Activated CD8-positive, alpha-beta memory T cell treated with anti-CD3 and anti-CD28 coated beads, Interleukin-2, amount 50 U/mL, for 48 hours (primary cell): ENCODE results near the gene SEMA5A.

ENCODE experiments used
- DNase-seq: peaks from one replicate; pipeline ENCODE4 v3.0.0-alpha.2; 2020

SEMA5A gene

DNA sequence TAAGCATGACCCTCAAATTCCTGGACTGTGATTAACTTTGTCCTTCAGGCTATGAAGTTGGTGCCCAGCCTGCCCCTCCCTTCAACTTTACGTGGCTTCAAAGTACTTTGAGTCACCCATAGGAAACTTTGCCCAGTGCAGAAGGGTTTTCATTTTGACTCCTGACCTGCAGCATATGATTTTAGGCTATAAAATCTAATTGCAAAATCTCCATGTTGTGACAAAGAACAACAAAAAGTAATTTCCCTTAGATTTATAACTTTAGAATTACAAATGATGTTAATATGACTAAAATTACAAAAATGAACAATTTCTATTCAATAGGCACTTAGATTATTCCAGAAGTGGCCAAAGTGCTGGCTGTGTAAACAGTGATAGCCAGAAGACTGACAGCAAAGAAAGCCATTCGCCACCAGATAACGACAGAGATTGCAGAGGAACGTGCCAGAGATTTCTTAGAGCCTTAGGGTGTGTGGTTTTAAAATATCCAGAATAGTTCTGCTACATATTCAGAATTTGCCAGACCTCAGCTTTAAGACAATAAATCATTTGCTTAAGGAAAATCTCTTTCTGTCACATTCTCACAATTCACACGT, 197.4 kb downstream of the SEMA5A start:
- DNase-seq, result no peak

DNA sequence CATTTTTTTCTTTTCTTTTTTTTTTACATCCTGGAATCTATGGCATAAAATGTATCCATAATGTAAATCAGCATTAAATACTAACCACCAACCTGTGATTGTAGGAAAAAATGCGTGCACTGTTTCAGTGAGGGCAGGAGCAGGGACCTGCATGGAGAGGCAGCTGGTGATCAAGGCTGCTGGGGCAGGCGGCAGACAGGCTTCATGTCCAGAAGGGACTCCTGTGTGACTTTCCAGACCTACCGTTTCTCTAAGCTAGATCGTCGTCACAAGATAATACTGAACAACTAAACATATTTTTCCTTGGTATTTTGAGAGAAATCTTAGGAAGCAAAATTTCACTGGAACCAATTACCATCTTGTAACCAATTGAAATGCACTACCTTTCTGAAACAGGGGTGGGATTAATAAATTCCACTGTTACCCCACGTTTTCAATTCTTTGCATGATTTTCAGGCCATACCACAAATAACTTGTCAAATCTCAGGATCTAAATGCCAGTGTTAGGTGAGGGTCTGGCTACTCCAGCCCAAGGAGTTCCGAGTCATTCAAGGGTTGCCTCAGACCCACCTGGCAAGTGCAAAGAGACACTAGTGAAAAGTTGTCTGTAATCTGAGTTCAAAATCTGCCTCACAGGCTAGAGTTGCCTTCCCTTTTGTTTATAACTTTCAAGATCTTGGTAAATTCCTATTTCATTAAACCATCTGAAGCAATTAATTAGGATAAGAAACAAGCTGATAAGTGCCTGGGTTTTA, 198.2 kb downstream of the SEMA5A start:
- no peak for DNase-seq

DNA sequence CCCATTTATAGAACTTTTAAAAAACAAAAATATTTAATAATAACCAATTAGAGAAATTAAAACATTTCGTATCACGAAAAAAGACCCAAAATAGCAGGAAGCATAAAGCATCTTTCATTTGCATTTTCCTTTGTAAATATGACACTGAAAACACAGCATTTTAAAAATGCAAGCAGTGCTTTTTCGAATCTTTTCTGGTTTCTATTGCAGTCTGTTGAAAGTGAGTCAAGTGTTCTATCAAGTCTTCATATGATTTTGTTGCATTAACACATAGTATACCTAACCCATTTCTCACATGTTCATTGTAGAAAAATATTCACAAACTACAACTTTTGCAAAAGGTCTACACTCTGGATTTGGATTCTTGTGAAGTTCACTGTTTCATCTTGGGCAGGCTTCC, 198.8 kb downstream of the SEMA5A start:
- no peak for DNase-seq

- no peak for DNase-seq
These were observed 201.1 kb downstream of the SEMA5A start for GRCh38 chr5:9344751-9345240.

DNA sequence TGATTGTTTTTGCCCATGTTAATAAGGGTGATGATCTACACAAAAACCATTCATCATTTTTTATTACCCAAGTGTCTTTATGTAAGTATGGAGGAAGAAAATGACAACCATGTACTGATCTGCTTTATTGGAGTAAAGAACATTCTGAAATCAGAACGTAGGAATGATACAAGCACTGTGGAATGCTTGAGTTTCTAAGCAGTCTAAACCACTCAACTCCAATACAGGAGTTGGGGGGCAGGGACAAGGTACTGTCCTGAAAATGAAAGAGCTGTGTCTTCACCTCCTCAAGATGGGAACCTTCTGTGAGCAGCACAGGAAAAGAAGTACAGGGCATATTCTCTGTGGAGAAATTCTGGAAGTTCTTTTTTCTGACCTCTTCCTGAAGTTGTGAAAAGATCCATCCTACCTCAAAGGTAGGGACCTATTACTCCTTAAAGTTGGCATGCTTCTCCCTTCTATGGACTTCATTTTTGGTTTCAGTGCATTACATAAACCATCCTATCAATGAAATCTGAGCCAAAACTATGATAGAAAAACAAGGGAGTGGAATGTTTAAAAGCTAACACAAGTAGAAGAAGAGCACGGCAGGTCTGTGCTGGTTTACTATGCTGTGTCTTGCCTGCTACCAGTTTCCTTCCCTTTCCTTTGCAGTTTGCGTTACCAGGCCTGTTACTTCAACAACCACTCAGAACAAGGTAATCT, 202.6 kb downstream of the SEMA5A start:
- DNase-seq, result no peak

- no peak for DNase-seq
These were observed 203.6 kb downstream of the SEMA5A start for GRCh38 chr5:9342161-9342787.

GRCh38 chr5:9340085-9340484, 205.8 kb downstream of the SEMA5A start:
- DNase-seq, result no peak

- no peak for DNase-seq
These were observed 206.6 kb downstream of the SEMA5A start for GRCh38 chr5:9339206-9339818.

- DNase-seq, result no peak
These were observed 207.1 kb downstream of the SEMA5A start for GRCh38 chr5:9338796-9339195.

DNA sequence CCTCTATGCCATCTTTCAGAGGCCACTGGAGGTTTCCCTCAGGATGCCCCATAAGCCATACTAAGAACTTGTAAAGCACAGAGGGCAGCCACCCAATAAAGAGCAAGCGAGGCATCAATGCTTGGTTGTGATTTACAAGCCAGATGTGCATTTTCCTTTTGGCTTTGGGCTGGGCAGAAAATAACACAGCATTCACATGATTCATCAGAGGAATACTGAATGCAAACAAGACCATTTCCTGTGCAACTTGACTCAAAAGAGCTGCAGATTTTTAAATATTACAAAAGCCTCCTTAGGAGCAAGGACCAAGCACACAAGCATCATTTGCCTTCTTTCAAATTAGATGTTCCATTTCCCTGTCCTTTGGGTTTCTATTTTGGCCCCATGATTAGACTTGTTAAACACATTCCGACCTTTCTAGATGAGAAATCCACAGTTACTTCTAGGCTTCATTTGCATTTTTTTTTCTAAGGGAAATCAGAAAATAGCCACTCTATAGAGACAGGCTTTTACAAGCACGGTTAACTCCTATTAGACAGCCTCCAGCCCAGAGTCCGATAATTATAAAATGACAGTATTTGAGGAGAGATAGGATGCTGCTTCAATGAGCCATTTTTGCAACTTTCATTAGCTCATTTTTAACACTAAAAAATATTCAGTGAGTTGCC, 207.8 kb downstream of the SEMA5A start:
- no peak for DNase-seq

DNA sequence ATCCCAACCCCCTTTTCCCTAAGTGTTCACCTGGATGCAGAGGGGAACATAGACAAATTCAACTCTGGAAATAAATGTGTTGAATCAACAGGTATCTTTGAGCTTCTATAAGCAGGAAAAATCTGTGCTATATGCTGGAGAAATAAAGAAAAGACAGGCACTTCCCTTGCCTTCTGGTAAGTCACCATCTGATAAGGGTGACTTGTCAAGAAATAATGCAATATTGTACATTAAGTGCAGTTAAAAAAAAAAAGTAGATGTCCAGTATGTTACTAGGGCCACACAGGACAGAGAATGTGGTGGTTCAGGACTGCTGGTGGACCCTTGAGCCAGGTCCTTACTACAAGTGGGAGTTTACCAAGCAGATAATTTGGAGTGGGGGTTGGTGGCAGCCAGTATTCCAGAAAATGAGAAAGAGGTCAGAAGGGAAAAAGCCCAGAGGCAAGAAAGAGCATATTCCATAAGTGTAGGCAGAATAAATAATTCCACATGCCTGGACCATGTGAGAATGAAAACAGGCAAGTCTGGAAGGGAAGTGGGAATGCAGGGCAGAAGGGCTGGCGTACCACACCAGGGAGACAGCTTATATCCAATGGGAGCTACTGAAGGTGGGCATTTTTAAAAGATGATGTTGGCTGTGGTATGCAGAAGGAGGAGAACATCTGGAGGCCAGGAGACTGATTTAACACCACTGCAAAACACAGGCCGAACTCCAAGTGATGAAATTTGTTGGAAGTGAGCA, 209.9 kb downstream of the SEMA5A start:
- DNase-seq, result no peak

DNA sequence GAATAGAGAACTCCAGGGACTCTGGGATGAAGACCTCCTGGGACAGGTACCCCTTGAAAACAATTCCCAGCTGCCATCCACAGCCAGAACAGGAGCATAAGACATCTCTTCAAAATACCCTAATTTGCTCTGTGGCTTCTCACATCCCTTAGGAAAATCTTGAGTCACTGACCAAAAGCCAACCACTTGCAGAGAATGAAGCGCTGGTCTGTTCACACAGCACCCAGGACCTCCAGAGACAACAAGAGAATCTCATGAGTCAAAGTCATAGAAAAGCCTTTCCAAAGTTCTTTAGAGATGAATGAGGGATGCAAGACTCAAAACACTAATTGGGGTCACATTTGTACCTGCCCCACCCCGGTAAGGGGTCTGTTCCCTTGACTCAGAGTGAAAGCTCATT, 210.6 kb downstream of the SEMA5A start:
- no peak for DNase-seq

DNA sequence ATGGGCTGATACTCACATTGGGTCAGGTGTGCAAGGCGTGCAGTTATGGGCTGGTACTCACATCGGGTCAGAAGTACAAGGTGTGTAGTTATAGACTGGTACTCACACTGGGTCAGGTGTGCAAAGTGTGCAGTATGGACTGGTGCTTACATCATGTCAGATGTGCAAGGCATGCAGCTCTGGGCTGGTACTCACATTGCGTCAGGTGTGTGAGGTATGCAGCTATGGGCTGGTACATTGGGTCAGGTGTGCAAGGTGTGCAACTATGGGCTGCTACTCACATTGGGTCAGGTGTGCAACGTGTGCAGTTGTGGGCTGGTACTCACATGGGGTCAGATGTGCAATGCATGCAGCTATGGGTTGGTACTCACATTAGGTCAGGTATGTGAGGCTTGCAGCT, 213.8 kb downstream of the SEMA5A start:
- DNase-seq, result no peak

DNA sequence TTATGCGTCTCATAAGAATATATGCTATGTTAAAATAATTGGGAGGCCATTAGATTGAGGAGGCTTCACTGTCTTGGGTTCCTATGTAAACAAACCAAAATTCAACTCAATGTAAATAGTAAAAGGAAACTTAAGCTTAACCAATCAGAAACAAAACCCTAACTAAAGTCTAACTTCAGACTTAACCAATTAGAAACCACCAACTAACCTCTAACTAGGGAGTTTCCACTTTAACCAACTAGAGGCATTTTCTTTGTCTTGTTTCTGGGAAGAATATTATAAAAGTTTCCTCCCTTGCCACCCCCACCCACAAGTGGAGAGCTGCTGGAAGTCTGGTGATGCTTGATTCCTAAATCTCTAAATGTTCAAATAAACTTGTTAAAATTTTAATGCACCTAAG, 214.5 kb downstream of the SEMA5A start:
- no peak for DNase-seq

- no peak for DNase-seq
These were observed 216.8 kb downstream of the SEMA5A start for GRCh38 chr5:9329125-9329524.

- no peak for DNase-seq
These were observed 220.3 kb downstream of the SEMA5A start for GRCh38 chr5:9325549-9325948.

GRCh38 chr5:9324348-9325077, 221.4 kb downstream of the SEMA5A start:
- no peak for DNase-seq

DNA sequence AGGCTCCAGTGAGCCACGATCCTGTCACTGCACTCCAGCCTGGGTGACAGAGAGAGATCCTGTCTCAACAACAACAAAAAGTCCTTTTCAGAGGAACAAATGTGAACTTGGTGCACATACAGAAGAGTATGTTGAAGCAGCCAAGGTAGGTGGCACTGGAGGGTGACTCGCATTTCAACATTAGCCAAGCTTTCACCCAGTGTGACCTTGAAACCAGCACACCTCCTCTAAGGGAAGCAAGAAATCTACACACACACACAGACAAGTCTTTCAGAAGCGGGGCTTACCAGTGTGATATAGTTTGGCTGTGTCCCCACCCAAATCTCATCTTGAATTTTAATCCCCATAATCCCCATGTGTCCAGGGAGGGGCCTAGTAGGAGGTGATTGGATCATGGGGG, 225.2 kb downstream of the SEMA5A start:
- DNase-seq, result no peak

DNA sequence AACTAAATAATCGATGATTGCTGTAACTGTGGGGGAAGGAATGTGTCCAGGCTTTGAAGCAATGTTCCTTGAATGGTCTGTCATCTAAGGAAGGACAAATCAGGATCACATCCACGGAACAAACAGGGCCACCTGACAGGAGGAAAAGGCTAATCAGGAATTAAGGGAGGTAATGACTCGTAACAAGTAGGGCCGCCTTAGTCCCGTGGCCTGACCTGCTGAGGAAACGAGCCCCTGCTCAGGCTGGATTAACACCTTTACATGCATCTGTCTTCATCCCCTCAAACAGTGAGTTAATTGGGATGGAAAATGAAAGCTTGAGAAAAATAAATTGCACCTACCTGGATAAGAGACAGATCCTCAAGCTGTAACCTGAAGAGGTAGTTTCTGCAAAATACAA, 227.8 kb downstream of the SEMA5A start:
- no peak for DNase-seq

- no peak for DNase-seq
These were observed 229.1 kb downstream of the SEMA5A start for GRCh38 chr5:9316733-9317132.

DNA sequence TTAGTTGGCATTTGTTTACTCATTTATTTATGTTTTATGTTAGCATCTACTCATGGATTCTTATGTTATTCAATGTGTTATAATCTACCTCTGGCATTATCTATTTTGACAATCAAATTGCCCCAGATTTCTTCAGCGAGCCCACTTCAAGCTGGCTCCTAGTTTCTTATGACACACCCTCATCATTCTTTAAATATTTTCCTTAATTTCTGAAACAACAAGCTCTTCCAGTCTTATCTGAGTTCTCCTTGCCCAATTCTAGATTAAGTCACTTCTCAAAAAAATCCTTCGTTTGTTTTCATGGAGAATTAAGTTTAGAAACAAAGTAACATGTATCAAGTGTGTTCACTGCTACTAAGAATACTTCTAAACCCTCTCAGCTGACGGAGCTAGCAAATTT, 229.8 kb downstream of the SEMA5A start:
- DNase-seq, result no peak
